Mucosa of rectum (tissue), 2 donors: Measurements from ENCODE around the gene ITCH.
"Not testable (repeated sequence)": the region's sequence is repeated elsewhere in the genome, so short reads cannot be mapped to it uniquely, and the experiment has no call there.

Experiments
- H3K27ac ChIP-seq, 2 donors: one replicate each; pipeline ENCODE4 v1.7.0; 2013; ENCODE audit warnings: inconsistent platforms in 2 of 2, low read depth in 2 of 2, low read length in 2 of 2
- H3K27me3 ChIP-seq, 2 donors: one replicate each; pipeline ENCODE4 v1.7.0; 2013; ENCODE audit warnings: low read length in 2 of 2; ENCODE audit not compliant: control insufficient read depth in 2 of 2, insufficient read depth in 2 of 2
- H3K36me3 ChIP-seq, 2 donors: one replicate each; pipeline ENCODE4 v1.7.0; 2013; ENCODE audit warnings: low read length in 2 of 2; ENCODE audit not compliant: control insufficient read depth in 2 of 2, insufficient read depth in 2 of 2
- H3K4me1 ChIP-seq, 2 donors: one replicate each; pipeline ENCODE4 v1.7.0; 2013; ENCODE audit warnings: low read length in 2 of 2, mild to moderate bottlenecking in 1 of 2; ENCODE audit not compliant: control insufficient read depth in 2 of 2, insufficient read depth in 2 of 2
- H3K4me3 ChIP-seq, 2 donors: one replicate each; pipeline ENCODE4 v1.7.0; 2013; ENCODE audit warnings: low read length in 2 of 2
- H3K9ac ChIP-seq, 2 donors: one replicate each; pipeline ENCODE4 v1.7.0; 2013; ENCODE audit warnings: low read length in 2 of 2, low read depth in 1 of 2, mild to moderate bottlenecking in 1 of 2
- H3K9me3 ChIP-seq, 2 donors: one replicate each; pipeline ENCODE4 v1.7.0; 2013; ENCODE audit warnings: low read length in 2 of 2; ENCODE audit not compliant: control insufficient read depth in 2 of 2
- donor health status: healthy.
- donor health status: Normal muscosa, but diverticular disease.

ITCH gene

GRCh38 chr20:34514034-34514433, 151.0 kb downstream of the ITCH start:
- H3K36me3 ChIP-seq, H3K4me3 ChIP-seq, H3K9me3 ChIP-seq, H3K9ac ChIP-seq, H3K27me3 ChIP-seq, H3K27ac ChIP-seq: not testable (repeated sequence)
- H3K4me1 ChIP-seq = peaks cover 8 to 14% of the 10 kb centered on the region in 2 donors

- Histone ChIP-seq H3K9ac (peak overlapping the region; percentile 76 to 93), H3K36me3 (peaks cover 0 to 2% of the 10 kb centered on the region in 2 donors), H3K4me1 (peaks cover 8 to 14% of the 10 kb centered on the region in 2 donors), H3K9me3 (no peaks in the 10 kb centered on the region), H3K27ac (peak overlapping the region; percentile 97), H3K27me3 (no peaks in the 10 kb centered on the region), H3K4me3 (peak overlapping the region; percentile 88 to 96)
Measured at GRCh38 chr20:34514897-34515483, 151.9 kb downstream of the ITCH start.

GRCh38 chr20:34515484-34516246, 152.6 kb downstream of the ITCH start:
- H3K9ac ChIP-seq = peak overlapping the region; percentile 76 to 93
- H3K27me3 ChIP-seq = no peaks in the 10 kb centered on the region
- H3K4me3 ChIP-seq = peak overlapping the region; percentile 88 to 96
- no peaks in the 10 kb centered on the region for H3K36me3 ChIP-seq
- H3K4me1 ChIP-seq = peaks cover 8 to 14% of the 10 kb centered on the region in 2 donors
- H3K9me3 ChIP-seq = no peaks in the 10 kb centered on the region
- peak overlapping the region; percentile 97 for H3K27ac ChIP-seq

- peak within 1 kb of the TSS; percentile 97 for H3K27ac ChIP-seq
- peak within 1 kb of the TSS; percentile 76 to 93 for H3K9ac ChIP-seq
- H3K36me3 ChIP-seq = no peaks in the 10 kb centered on the region
- H3K4me3 ChIP-seq = peak within 1 kb of the TSS; percentile 88 to 96
- no peaks in the 10 kb centered on the region for H3K9me3 ChIP-seq
- H3K27me3 ChIP-seq = no peaks in the 10 kb centered on the region
- peaks cover 8 to 14% of the 10 kb centered on the region in 2 donors for H3K4me1 ChIP-seq
Measured at GRCh38 chr20:34516247-34517113, 153.4 kb downstream of the ITCH start, which contains the start of gene DYNLRB1. TSS of gene DYNLRB1 (plus strand) at chr20:34516422. CDS start at chr20:34516459, 37 bp downstream.

- Histone ChIP-seq H3K36me3 (no peaks in the 10 kb centered on the region), H3K4me1 (peaks cover 8 to 17% of the 10 kb centered on the region in 2 donors), H3K27ac (peak overlapping the region; percentile 97), H3K9me3 (no peaks in the 10 kb centered on the region), H3K4me3 (peak overlapping the region; percentile 88 to 96), H3K9ac (peak overlapping the region; percentile 76 to 93), H3K27me3 (no peaks in the 10 kb centered on the region)
Measured at GRCh38 chr20:34517114-34517505, 154.0 kb downstream of the ITCH start.

GRCh38 chr20:34518863-34519262, 155.8 kb downstream of the ITCH start:
- not testable (repeated sequence) for H3K36me3 ChIP-seq, H3K9me3 ChIP-seq, H3K9ac ChIP-seq, H3K4me3 ChIP-seq, H3K27me3 ChIP-seq, H3K27ac ChIP-seq
- H3K4me1 ChIP-seq = peaks cover 20 to 31% of the 10 kb centered on the region in 2 donors

GRCh38 chr20:34519841-34520240, 156.8 kb downstream of the ITCH start:
- H3K27ac ChIP-seq, H3K4me3 ChIP-seq, H3K9ac ChIP-seq, H3K36me3 ChIP-seq, H3K27me3 ChIP-seq, H3K9me3 ChIP-seq: not testable (repeated sequence)
- peaks cover 17 to 35% of the 10 kb centered on the region in 2 donors for H3K4me1 ChIP-seq

GRCh38 chr20:34522969-34523871, 160.1 kb downstream of the ITCH start:
- Histone ChIP-seq H3K4me1 (peaks cover 28 to 41% of the 10 kb centered on the region in 2 donors), H3K4me3 (peak overlapping the region; percentile 36 to 50), H3K27ac (peak overlapping the region; percentile 71 to 81), H3K36me3 (peaks cover 15 to 16% of the 10 kb centered on the region in 2 donors), H3K27me3 (no peaks in the 10 kb centered on the region), H3K9me3 (no peaks in the 10 kb centered on the region), H3K9ac (peak overlapping the region in 1 of 2 donors; percentile 49)

GRCh38 chr20:34524426-34524825, 161.4 kb downstream of the ITCH start:
- H3K4me1 ChIP-seq = peaks cover 34 to 41% of the 10 kb centered on the region in 2 donors
- no peaks in the 10 kb centered on the region for H3K27me3 ChIP-seq
- H3K9me3 ChIP-seq = no peaks in the 10 kb centered on the region
- H3K36me3 ChIP-seq = peaks cover 19 to 26% of the 10 kb centered on the region in 2 donors
- H3K27ac ChIP-seq = peak overlapping the region in 1 of 2 donors; percentile 1
- H3K9ac ChIP-seq = no peak overlapping the region
- no peak overlapping the region for H3K4me3 ChIP-seq
